ENCODE measurements around the gene CETP.

CETP gene

GRCh38 chr16:57020651-57021050 lies 58.9 kb downstream of the CETP start:
- DNase-seq (ENCODE audit: low read depth, low spot score): no peak

GRCh38 chr16:57021757-57022156 lies 60.0 kb downstream of the CETP start:
- no peak for DNase-seq (ENCODE audit: low read depth, low spot score)

GRCh38 chr16:57022445-57022844 lies 60.7 kb downstream of the CETP start:
- DNase-seq (ENCODE audit: low read depth, low spot score): no peak

GRCh38 chr16:57023541-57024249 lies 61.9 kb downstream of the CETP start:
- DNase-seq (ENCODE audit: low read depth, low spot score): peak; percentile 47

GRCh38 chr16:57024894-57025680 lies 63.3 kb downstream of the CETP start:
- DNase-seq (ENCODE audit: low read depth, low spot score): no peak

GRCh38 chr16:57025941-57026777 lies 64.4 kb downstream of the CETP start:
- DNase-seq (ENCODE audit: low read depth, low spot score): no peak

GRCh38 chr16:57026778-57027062 lies 65.0 kb downstream of the CETP start:
- DNase-seq (ENCODE audit: low read depth, low spot score): no peak

GRCh38 chr16:57027067-57027466 lies 65.3 kb downstream of the CETP start:
- no peak for DNase-seq (ENCODE audit: low read depth, low spot score)

- DNase-seq (ENCODE audit: low read depth, low spot score): no peak
These were observed 66.3 kb downstream of the CETP start for GRCh38 chr16:57028086-57028485.

GRCh38 chr16:57029161-57030160 lies 67.7 kb downstream of the CETP start:
- no peak for DNase-seq (ENCODE audit: low read depth, low spot score)

- no peak for DNase-seq (ENCODE audit: low read depth, low spot score)
These were observed 68.7 kb downstream of the CETP start for GRCh38 chr16:57030346-57030902.

GRCh38 chr16:57031156-57031555 lies 69.4 kb downstream of the CETP start:
- DNase-seq (ENCODE audit: low read depth, low spot score): no peak

GRCh38 chr16:57032346-57032745 lies 70.6 kb downstream of the CETP start:
- DNase-seq (ENCODE audit: low read depth, low spot score): no peak

- DNase-seq (ENCODE audit: low read depth, low spot score): no peak
These were observed 71.2 kb downstream of the CETP start for GRCh38 chr16:57032931-57033330.

Data from activated naive CD8-positive, alpha-beta T cell treated with anti-CD3 and anti-CD28 coated beads, Interleukin-2, amount 50 U/mL, for 16 hours (primary cell).